Activated CD4-positive, alpha-beta T cell treated with anti-CD3 and anti-CD28 coated beads for 1 hour (primary cell): ENCODE measurements around the gene RNF32.
"Not testable (repeated sequence)": the region's sequence is repeated elsewhere in the genome, so short reads cannot be mapped to it uniquely, and the experiment has no call there.

Experiments used
- DNase-seq: peaks from one replicate; pipeline ENCODE4 v3.0.0-alpha.2; 2020

Gene RNF32

DNA sequence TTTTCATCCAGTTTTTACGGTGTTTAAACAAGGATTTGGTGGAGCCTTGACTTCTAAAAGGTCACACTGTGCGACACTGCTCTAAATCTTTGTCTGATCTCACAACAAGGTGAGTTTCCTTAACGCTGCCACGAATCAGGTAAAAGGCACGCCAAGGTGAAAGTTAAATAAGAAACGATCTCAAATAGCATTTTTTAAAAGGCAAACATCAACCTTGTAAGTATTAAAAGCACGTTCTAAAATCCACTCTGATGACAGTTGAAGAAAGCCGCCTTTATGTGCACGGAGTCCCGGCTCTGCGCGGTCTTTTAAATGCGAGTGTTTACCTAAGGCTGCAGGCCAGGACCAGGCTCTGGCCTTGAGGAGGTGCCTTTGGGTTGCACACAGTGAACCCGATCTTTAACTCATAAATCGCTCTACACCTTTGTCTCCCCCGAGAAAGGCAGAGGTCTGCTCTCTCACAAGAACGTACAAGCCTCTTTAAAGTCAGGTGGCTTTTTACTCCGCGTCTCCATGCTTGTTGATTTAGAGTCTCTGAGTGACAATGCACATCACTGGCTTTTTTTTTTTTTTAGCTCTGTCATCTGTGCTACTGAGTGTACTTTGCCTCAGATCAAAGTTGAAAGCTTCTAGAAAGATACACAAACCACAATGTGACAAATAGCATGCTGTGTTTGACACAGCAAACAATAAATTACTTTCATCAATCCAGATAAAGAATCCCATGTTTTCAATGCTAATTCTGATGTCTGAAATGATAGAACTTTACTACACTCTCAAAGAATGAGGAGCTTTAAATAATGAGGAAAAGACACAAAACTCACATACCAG is 25.9 kb upstream of the RNF32 start:
- DNase-seq, result no peak

DNA sequence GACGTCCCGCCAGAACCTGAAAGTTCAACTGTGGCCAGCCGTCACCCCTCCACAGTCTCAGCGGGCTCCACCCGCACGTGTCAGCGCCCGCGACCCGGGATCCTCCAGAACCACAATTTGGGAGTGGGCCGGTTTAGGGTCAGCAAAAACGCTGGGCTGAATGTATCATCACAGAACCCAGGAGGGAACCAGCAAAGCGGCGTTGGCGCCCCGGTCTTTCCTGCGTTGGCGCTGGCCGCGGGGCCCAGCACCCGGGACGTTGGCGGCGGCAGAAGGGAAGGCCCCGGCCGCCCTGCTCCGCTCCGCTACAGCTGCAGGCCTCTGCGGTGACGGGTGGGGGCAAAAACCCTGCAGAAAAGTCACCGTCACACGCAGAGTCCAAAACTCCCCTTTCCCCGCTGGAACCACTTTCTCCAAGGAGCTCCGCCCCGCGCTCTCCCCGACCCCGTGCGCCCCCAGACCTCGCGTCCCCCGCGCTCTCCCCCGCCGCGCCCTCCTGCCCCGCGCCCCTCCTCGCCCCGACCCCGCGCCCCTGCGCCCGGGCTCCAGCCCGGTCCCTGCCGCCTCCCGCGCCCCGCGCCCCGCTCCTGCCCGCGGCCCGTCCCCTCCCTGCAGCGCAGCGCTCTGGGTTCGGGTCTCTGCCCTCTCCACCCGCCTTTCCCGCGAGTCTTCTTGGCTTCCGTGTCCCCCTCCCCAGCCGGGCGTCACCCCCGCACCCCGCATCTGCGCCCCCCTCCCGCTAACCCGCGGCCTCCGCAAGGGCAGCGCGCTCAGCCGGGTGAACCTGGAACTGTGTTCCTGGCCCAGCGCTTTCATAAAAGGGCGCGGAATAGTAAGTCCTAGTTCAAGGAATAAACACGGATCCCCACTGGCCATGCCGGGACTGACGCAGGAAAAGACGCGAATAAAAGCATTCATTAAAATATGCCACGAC is 24.0 kb upstream of the RNF32 start:
- DNase-seq, result no peak

DNA sequence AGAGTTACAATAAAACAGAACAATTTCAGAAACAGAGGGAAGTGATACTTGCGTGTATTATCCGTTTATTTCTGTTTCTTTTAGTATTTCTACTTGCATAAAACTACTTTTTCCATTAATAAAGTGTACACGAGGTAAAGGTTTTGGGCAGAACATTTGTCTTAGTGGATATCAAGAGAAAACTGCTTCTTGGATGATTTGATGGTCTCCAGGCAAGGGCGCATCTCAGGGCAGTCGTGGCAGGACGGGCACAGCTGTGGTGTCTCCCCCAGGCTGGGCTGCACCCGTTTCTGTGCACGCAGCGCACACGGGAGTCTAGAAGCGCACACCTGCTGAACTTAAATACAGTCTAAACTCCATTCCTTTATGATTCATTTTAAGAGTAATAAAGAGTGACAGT is 23.4 kb upstream of the RNF32 start:
- DNase-seq, result no peak

- DNase-seq, result no peak
These were observed 22.3 kb upstream of the RNF32 start for GRCh38 chr7:156618078-156618779.

DNA sequence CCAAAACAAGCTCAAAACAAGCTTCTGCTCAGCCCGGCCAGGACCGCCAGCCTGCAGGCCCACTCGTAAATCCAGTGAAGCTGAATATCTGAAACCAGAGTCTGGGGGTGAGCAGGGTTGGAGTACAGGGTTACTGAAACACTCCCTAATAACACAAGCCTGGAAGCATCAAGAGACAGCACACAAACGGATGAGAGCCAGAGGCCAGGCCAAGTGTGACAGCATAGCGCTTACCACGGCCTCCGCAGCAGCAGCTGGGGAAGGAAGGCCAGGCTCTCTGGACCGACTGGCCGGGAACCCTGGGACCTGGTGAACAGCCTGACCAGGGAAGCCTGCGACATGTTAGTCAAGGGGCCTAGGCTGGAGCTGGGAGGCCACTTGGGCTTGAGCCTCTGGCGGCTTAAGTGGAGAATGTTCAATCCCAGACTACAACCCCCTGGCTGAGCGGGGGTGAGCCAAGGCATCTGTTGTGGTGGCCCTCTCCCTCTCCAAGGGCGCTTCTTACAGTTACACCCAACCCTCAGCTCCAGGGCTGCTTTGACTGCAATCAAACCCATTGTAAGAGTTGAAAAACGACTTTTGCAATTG is 21.7 kb upstream of the RNF32 start:
- no peak for DNase-seq

- DNase-seq, result not testable (repeated sequence)
These were observed 20.9 kb upstream of the RNF32 start for GRCh38 chr7:156619488-156620290.

DNA sequence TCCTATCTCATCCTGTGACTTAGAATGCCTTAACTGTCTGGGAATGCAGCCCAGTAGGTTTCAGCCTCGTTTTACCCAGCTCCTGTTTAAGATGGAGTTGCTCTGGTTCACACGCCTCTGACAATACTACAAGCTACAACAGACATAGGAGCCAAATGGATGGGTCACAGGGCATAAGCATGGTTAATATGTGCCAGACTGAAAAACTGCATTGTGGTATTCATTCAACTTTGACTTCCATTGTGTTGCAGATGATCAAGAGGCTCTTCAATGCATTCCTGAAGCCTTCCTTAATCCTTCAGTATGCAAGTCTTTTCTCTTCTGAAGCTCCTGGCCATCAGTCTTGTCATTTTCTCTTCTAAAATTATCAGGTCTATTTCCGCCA is 20.3 kb upstream of the RNF32 start:
- DNase-seq, result no peak

DNA sequence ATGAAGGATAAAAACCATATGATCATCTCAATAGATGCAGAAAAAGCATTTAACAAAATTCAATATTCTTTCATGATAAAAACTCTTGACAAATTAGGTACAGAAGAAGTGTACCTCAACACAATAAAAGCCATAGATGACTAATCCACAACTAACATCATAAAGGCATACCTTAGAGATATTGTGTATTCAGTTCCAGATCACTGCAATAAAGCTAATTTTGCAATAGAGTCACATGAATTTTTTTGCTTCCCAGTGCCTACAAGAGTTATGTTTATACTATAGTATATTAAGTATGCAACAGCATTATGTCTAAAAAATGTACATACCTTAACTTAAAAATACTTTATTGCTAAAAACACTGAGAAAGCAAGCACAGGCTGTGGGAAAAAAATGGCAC is 18.9 kb upstream of the RNF32 start:
- DNase-seq, result no peak

DNA sequence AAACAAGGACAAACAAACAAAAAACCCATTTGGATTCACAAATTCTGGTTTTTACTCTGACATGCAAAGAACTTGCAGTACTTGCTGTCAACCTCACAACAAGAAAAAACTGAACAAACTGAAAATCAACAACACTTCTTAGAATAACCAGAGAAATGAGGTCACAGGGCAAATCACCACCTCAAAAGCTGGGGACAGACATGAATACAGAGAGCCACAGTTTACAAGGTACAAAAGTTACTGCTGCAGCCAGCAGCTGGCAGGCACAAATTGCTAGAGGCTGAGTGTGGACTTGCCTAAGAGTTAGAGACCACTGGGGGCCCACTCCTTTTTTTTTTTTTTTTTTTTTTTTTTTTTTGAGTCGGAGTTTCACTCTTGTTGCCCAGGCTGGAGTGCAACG is 15.0 kb upstream of the RNF32 start:
- DNase-seq, result no peak

- DNase-seq, result no peak
These were observed 14.2 kb upstream of the RNF32 start for GRCh38 chr7:156626220-156626895.

GRCh38 chr7:156628562-156628961 is 12.0 kb upstream of the RNF32 start:
- DNase-seq, result no peak

- no peak for DNase-seq
These were observed 10.7 kb upstream of the RNF32 start for GRCh38 chr7:156629873-156630272.

DNA sequence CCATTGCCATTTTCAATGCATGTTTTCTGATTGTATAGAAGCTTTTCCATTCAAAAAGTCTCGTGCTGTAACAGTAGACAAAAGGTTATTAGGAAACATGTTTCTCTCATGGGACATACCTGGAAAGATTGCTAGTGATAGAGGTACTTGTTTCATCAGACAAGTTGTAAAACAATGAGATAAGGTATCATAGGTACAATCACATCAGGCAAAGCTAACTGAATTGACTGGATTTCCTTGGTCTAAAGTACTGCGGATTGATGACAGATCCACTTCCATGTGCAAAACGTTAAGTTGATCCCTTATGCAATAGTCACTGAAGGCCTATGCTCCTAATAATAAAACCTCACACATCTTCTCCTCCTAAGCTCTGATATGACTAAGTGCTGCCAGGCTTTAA is 6.5 kb upstream of the RNF32 start:
- no peak for DNase-seq

DNA sequence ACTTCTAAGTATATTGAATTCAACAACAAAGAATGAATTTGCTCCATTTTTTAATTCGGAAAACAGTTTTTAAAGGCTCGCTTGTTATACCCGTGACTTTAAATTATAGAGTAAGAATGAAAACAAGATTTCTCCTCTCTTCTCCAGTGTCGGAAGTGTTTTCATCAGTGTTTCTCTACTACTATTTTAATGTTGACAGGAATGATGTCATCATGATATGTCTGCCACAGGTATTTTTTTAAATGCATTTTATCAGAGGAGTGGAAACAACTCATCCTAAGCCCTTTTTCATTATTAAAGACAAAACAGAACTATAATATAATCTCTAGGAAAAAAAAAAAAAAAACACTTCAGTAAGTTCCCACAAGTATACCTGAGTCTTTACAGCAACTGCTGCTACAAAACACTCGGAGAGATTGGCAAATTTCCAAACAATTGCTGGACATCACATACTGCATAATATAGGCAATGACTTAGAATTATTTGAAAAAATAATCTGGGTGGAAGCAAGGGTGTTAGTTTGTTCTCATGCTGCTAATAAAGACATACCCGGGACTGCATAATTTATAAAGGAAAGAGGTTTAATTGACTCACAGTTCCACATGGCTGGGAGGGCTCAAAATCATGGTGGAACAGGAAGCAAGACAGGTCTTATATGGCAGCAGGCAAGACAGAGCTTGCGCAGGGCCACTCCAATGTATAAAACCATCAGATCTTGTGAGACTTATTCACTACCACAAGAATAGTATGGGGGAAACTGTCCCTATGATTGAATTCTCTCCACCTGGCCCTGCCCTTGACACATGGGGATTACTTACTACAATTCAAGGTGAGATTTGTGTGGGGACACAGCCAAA is 4.8 kb upstream of the RNF32 start:
- no peak for DNase-seq

DNA sequence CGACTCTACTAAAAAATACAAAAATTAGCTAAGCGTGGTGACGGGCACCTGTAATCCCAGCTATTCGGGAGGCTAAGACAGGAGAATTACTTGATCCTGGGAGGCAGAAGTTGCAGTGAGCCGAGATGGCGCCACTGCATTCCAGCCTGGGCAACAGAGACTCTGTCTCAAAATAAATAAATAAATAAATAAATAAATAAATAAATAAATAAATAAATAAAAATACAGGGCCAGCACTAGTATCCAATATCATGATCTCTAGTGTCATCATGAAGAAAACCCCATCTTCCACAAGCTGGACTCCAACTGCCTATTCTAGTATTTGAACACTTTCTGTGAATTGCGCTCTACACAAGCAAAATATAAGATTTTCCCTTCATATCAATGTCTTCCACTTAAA is 3.5 kb upstream of the RNF32 start:
- not testable (repeated sequence) for DNase-seq

DNA sequence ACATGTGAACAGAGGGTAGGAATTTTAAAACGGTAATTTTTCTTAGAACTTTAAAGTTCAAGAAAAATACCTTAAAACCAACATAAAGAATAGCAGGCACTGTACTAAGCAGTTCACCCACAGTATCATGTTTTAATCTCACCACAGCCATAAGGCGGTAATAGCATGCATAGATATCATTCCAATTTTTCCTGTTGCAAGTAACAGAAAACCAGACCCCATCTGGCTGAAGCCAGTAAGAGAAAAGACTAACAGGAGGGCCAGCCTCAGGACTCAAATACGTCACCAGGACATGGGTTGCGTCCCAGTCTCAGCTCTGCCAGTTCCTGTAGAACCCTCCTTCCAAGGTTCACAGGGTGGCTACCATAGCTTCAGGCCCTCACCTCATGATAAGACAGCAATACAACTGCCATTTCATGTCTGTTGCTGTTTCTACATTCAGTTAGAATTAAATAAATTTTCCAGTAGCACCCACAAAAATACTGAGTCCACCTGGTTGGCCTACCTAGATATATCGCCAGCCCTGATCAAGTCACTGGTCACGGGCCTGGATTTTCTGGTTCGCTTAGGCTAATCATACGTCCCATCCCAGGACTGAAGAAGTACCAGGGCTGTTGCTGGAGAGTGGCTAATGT is 2.0 kb upstream of the RNF32 start:
- no peak for DNase-seq

GRCh38 chr7:156639426-156640256 is 933 bp upstream of the RNF32 start:
- no peak for DNase-seq

DNA sequence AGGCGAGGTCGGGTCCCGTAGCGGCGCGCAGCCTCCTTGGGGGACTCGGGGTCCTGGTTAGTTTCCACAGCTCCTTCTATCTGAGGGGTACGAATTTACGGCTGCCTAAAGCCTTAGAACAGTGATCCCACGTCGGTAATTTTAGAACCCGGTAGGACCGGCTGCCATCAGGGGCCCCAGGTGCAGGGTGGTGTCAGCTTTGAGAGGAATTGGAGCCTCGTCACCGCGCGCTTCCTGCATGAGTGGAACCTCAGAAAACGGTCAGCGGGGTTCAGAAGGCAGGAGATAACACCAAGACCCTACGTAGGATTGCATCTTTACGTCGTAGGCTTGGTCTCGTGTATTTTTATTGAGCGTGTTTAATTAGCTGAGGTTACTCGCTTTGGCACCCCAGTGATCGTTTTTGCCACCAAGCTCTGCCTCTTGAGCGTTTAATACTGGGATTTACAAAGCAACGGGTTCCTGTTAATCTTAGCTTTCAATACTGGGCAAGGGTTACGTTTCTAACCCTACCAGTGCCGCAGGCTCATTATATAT is 443 bp downstream of the RNF32 start:
- peak; percentile 41 for DNase-seq
